Thymus (tissue), 11 donors: ENCODE measurements around the gene METTL15. TPM values are rescaled to one million over a fixed set of nuclear protein-coding genes. Genes with fewer than 3 reads are reported as not detected.
"Not testable (repeated sequence)": the region's sequence is repeated elsewhere in the genome, so short reads cannot be mapped to it uniquely, and the experiment has no call there.

ENCODE experiments used
- DNase-seq, 9 donors: peaks; one replicate each; pipeline ENCODE4 v3.0.0-alpha.2; 2013; ENCODE audit warnings: low spot score in 9 of 9, low read depth in 6 of 9, missing footprints in 1 of 9
- H3K27ac ChIP-seq, 2 donors: one replicate each; pipeline ENCODE4 v1.5.1; 2013; ENCODE audit warnings: control low read depth in 1 of 2, low read depth in 1 of 2, low read length in 1 of 2, mild to moderate bottlenecking in 1 of 2, moderate library complexity in 1 of 2
- H3K27me3 ChIP-seq, 2 donors: one replicate each; pipeline ENCODE4 v1.5.1; 2013; ENCODE audit warnings: low read length in 1 of 2; ENCODE audit not compliant: control insufficient read depth in 2 of 2, insufficient read depth in 1 of 2
- H3K36me3 ChIP-seq, 2 donors: one replicate each; pipeline ENCODE4 v1.5.1; 2013; ENCODE audit warnings: low read length in 1 of 2, mild to moderate bottlenecking in 1 of 2, moderate library complexity in 1 of 2; ENCODE audit not compliant: control insufficient read depth in 2 of 2, insufficient read depth in 2 of 2
- H3K4me1 ChIP-seq, 2 donors: one replicate each; pipeline ENCODE4 v1.5.1; 2013; ENCODE audit warnings: low read length in 2 of 2; ENCODE audit not compliant: control insufficient read depth in 2 of 2, insufficient read depth in 2 of 2
- H3K4me3 ChIP-seq, 2 donors: one replicate each; pipeline ENCODE4 v1.5.1; 2013; ENCODE audit warnings: low read length in 2 of 2, control low read depth in 1 of 2, mild to moderate bottlenecking in 1 of 2
- H3K9me3 ChIP-seq, 2 donors: one replicate each; pipeline ENCODE4 v1.5.1; 2013; ENCODE audit warnings: low read length in 1 of 2, mild to moderate bottlenecking in 1 of 2; ENCODE audit not compliant: control insufficient read depth in 2 of 2, insufficient read depth in 1 of 2
- WGBS: extraction: QIAGEN DNeasy Blood & Tissue Kit; methylation state at CpG from one replicate; pipeline ENCODE4 v1.1.7; 2013; 5-methylcytosine and 5-hydroxymethylcytosine counted together
- polyA plus RNA-seq: library from polyadenylated mRNA; stranded (reverse); fragments of 200-250 nt; gene quantifications from one replicate; pipeline ENCODE4 v1.2.3, GENCODE V29; 2013
- total RNA-seq: library from RNA; stranded (reverse); fragments of 120-200 nt; gene quantifications from one replicate; pipeline ENCODE4 v1.2.4, GENCODE V29; 2013
- donor health status: healthy.

METTL15 gene
- total and polyA plus RNA-seq, 2 donors: 6.9 to 8.5 TPM

GRCh38 chr11:28332393-28332792 lies 224.2 kb downstream of the METTL15 start:
- H3K9me3 ChIP-seq, H3K27me3 ChIP-seq, H3K4me3 ChIP-seq, H3K4me1 ChIP-seq, H3K36me3 ChIP-seq, H3K27ac ChIP-seq, DNase-seq: not testable (repeated sequence)
- 97% methylated on average over 4 of the region's 4 CpGs for WGBS

GRCh38 chr11:28337701-28338100 lies 229.5 kb downstream of the METTL15 start:
- no peaks in the 10 kb centered on the region for H3K4me1 ChIP-seq
- DNase-seq: no peak
- no peaks in the 10 kb centered on the region for H3K27me3 ChIP-seq
- H3K27ac ChIP-seq: no peak overlapping the region
- no peaks in the 10 kb centered on the region for H3K9me3 ChIP-seq
- no peak overlapping the region for H3K4me3 ChIP-seq
- no peaks in the 10 kb centered on the region for H3K36me3 ChIP-seq

GRCh38 chr11:28338371-28338770 lies 230.2 kb downstream of the METTL15 start:
- 99% methylated on average over 3 of the region's 3 CpGs for WGBS
- Histone ChIP-seq H3K9me3 (no peaks in the 10 kb centered on the region), H3K27me3 (no peaks in the 10 kb centered on the region), H3K4me1 (no peaks in the 10 kb centered on the region), H3K36me3 (no peaks in the 10 kb centered on the region), H3K4me3 (no peak overlapping the region), H3K27ac (no peak overlapping the region)
- DNase-seq: no peak

GRCh38 chr11:28339488-28339887 lies 231.3 kb downstream of the METTL15 start:
- H3K36me3 ChIP-seq: no peaks in the 10 kb centered on the region
- no peak for DNase-seq
- no peak overlapping the region for H3K27ac ChIP-seq
- WGBS: 95% methylated on average over 1 of the region's 1 CpG
- H3K27me3 ChIP-seq: no peaks in the 10 kb centered on the region
- no peaks in the 10 kb centered on the region for H3K4me1 ChIP-seq
- no peak overlapping the region for H3K4me3 ChIP-seq
- H3K9me3 ChIP-seq: no peaks in the 10 kb centered on the region

- no peak for DNase-seq
- Histone ChIP-seq H3K9me3 (no peaks in the 10 kb centered on the region), H3K36me3 (no peaks in the 10 kb centered on the region), H3K4me3 (no peak overlapping the region), H3K27me3 (no peaks in the 10 kb centered on the region), H3K4me1 (no peaks in the 10 kb centered on the region), H3K27ac (no peak overlapping the region)
- 49% methylated on average over 1 of the region's 1 CpG for WGBS
Measured at GRCh38 chr11:28342716-28343115, 234.5 kb downstream of the METTL15 start.

- H3K27ac ChIP-seq: no peak overlapping the region
- DNase-seq: peak in 3 of 9 donors; percentile 1 to 23 (median 5)
- 31% methylated on average over 5 of the region's 5 CpGs for WGBS
- no peaks in the 10 kb centered on the region for H3K4me1 ChIP-seq
- H3K36me3 ChIP-seq: no peaks in the 10 kb centered on the region
- no peaks in the 10 kb centered on the region for H3K27me3 ChIP-seq
- no peaks in the 10 kb centered on the region for H3K9me3 ChIP-seq
- H3K4me3 ChIP-seq: no peak overlapping the region
Measured at GRCh38 chr11:28343304-28344233, 235.4 kb downstream of the METTL15 start.

GRCh38 chr11:28346209-28346608 lies 238.0 kb downstream of the METTL15 start:
- no peak overlapping the region for H3K27ac ChIP-seq
- no peak for DNase-seq
- no peak overlapping the region for H3K4me3 ChIP-seq
- H3K27me3 ChIP-seq: no peaks in the 10 kb centered on the region
- no peaks in the 10 kb centered on the region for H3K36me3 ChIP-seq
- no peaks in the 10 kb centered on the region for H3K9me3 ChIP-seq
- H3K4me1 ChIP-seq: no peaks in the 10 kb centered on the region

GRCh38 chr11:28346721-28347120 lies 238.5 kb downstream of the METTL15 start:
- Histone ChIP-seq H3K4me1 (no peaks in the 10 kb centered on the region), H3K36me3 (no peaks in the 10 kb centered on the region), H3K4me3 (no peak overlapping the region), H3K27ac (no peak overlapping the region), H3K9me3 (no peaks in the 10 kb centered on the region), H3K27me3 (no peaks in the 10 kb centered on the region)
- no peak for DNase-seq
- 78% methylated on average over 1 of the region's 1 CpG for WGBS

- no peak overlapping the region for H3K27ac ChIP-seq
- no peak overlapping the region for H3K4me3 ChIP-seq
- 95% methylated on average over 5 of the region's 5 CpGs for WGBS
- no peak for DNase-seq
- H3K36me3 ChIP-seq: no peaks in the 10 kb centered on the region
- H3K4me1 ChIP-seq: no peaks in the 10 kb centered on the region
- H3K9me3 ChIP-seq: no peaks in the 10 kb centered on the region
- H3K27me3 ChIP-seq: no peaks in the 10 kb centered on the region
Measured at GRCh38 chr11:28347371-28347770, 239.2 kb downstream of the METTL15 start.
